Stomach (tissue), 9 donors: ENCODE data around the gene TMEM123. TPM values are rescaled to one million over a fixed set of nuclear protein-coding genes. Genes with fewer than 3 reads are reported as not detected.

Source experiments
- DNase-seq, 2 donors: peaks; one replicate each; pipeline versions ENCODE4 v3.0.0 to v3.0.0-alpha.2; 2013 to 2019
- H3K27ac ChIP-seq, 5 donors: fragments of 200-600 bp in 4 of 5; sonication (generic) in 4 of 5; one replicate each; pipeline ENCODE4 v1.5.1; 2013 to 2019; ENCODE audit warnings: mild to moderate bottlenecking in 1 of 5, moderate library complexity in 1 of 5
- H3K27me3 ChIP-seq, 3 donors: fragments of 200-600 bp; sonication (generic); one replicate each; pipeline ENCODE4 v1.5.1; 2017 to 2019; ENCODE audit warnings: mixed run types in 1 of 3
- H3K36me3 ChIP-seq, 4 donors: fragments of 200-600 bp; sonication (generic); 1 replicate in 3 of 4; 2 replicates in 1 of 4; pipeline ENCODE4 v1.5.1; 2016 to 2019
- H3K4me1 ChIP-seq, 4 donors: fragments of 200-600 bp; sonication (generic); one replicate each; pipeline ENCODE4 v1.5.1; 2016 to 2019
- H3K4me3 ChIP-seq, 4 donors: fragments of 200-600 bp; sonication (generic) in 3 of 4; one replicate each; pipeline ENCODE4 v1.5.1; 2016 to 2019; ENCODE audit warnings: mild to moderate bottlenecking in 1 of 4
- H3K9me3 ChIP-seq, 4 donors: fragments of 200-600 bp; sonication (generic); one replicate each; pipeline ENCODE4 v1.5.1; 2016 to 2019
- EP300 ChIP-seq: sonication (generic); formaldehyde crosslinking; IDR thresholded peaks from one replicate; pipeline ENCODE4 v1.6.1; 2017; ENCODE audit warnings: antibody characterized with exemption
- POLR2A ChIP-seq, 4 donors: fragments of 450-650 bp; IDR thresholded peaks; one replicate each; pipeline ENCODE4 v1.6.1; 2016; ENCODE audit warnings: antibody characterized with exemption in 4 of 4, control low read depth in 2 of 4, mild to moderate bottlenecking in 1 of 4, moderate library complexity in 1 of 4
- POLR2AphosphoS5 ChIP-seq, 3 donors: sonication (generic); formaldehyde crosslinking; IDR thresholded peaks; one replicate each; pipeline ENCODE4 v1.6.1; 2016; ENCODE audit warnings: antibody characterized with exemption in 3 of 3
- WGBS, 5 donors: extraction: QIAGEN DNeasy Blood & Tissue Kit in 3 of 5; methylation state at CpG; one replicate each; pipeline versions ENCODE4 v1.1.5 to v1.1.7; 2013 to 2018; 5-methylcytosine and 5-hydroxymethylcytosine counted together
- intact Hi-C: fragments of 100-400 bp; cut with DNase I; formaldehyde crosslinking; loops from one replicate; pipeline ENCODE4 v1.15.1; 2023; ENCODE audit warnings: low total_unique reads
- polyA plus RNA-seq, 3 donors: library from polyadenylated mRNA; stranded (reverse); fragments of 200-250 nt; gene quantifications; one replicate each; pipeline ENCODE4 v1.2.3, GENCODE V29; 2013
- total RNA-seq, 5 donors: library from RNA; depleted of rRNA; stranded (reverse); fragments of >200 nt; gene quantifications; one replicate each; pipeline versions ENCODE4 v1.1.0 to v1.2.3, GENCODE V29; 2014 to 2016
- TF ChIP-seq, protein P1 (sequence below), 7 experiments: fragments of 450-650 bp in 4 of 7; fragments of 200-600 bp in 3 of 7; sonication (generic) in 3 of 7; IDR thresholded peaks; one replicate each; pipeline ENCODE4 v1.5.1; 2016 to 2019; ENCODE audit warnings: antibody characterized with exemption in 7 of 7, control low read depth in 2 of 7, mild to moderate bottlenecking in 1 of 7
- donor health status: healthy with polysubstance abuse.
- donor health status: Bipolar disorder and iron deficiency.
- donor health status: healthy.

The TMEM123 gene
- total and polyA plus RNA-seq, 8 donors: 16.2 to 226 (median 51.6) TPM

GRCh38 chr11:102416976-102417375, 35.6 kb downstream of the TMEM123 start:
- Histone ChIP-seq H3K27ac (no peak overlapping the region), H3K4me3 (no peak overlapping the region), H3K27me3 (no peaks in the 10 kb centered on the region), H3K36me3 (peaks cover 0 to 5% (median 4%) of the 10 kb centered on the region in 4 donors), H3K4me1 (peaks cover 0 to 35% (median 9%) of the 10 kb centered on the region in 4 donors), H3K9me3 (peaks cover 0 to 9% (median 2%) of the 10 kb centered on the region in 4 donors)
- intact Hi-C loops: no loop called here
- DNase-seq: no peak
- TF ChIP-seq POLR2AphosphoS5 (IDR thresholded peaks at IDR 0.05): no peak
- TF ChIP-seq, protein P1, sequence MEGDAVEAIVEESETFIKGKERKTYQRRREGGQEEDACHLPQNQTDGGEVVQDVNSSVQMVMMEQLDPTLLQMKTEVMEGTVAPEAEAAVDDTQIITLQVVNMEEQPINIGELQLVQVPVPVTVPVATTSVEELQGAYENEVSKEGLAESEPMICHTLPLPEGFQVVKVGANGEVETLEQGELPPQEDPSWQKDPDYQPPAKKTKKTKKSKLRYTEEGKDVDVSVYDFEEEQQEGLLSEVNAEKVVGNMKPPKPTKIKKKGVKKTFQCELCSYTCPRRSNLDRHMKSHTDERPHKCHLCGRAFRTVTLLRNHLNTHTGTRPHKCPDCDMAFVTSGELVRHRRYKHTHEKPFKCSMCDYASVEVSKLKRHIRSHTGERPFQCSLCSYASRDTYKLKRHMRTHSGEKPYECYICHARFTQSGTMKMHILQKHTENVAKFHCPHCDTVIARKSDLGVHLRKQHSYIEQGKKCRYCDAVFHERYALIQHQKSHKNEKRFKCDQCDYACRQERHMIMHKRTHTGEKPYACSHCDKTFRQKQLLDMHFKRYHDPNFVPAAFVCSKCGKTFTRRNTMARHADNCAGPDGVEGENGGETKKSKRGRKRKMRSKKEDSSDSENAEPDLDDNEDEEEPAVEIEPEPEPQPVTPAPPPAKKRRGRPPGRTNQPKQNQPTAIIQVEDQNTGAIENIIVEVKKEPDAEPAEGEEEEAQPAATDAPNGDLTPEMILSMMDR (IDR thresholded peaks at IDR 0.05): no peak
- no peak for TF ChIP-seq POLR2A (IDR thresholded peaks at IDR 0.05)
- TF ChIP-seq EP300: no peak
- 86 to 97% (median 94%) methylated on average over 2 of the region's 2 CpGs for WGBS, 5 donors

- Histone ChIP-seq H3K36me3 (peaks cover 0 to 5% (median 2%) of the 10 kb centered on the region in 4 donors), H3K9me3 (peaks cover 0 to 9% (median 2%) of the 10 kb centered on the region in 4 donors), H3K27ac (no peak overlapping the region), H3K27me3 (no peaks in the 10 kb centered on the region), H3K4me1 (peaks cover 0 to 36% (median 12%) of the 10 kb centered on the region in 4 donors), H3K4me3 (no peak overlapping the region)
- DNase-seq: no peak
- WGBS, 5 donors: 43 to 69% (median 54%) methylated on average over 1 of the region's 1 CpG
- intact Hi-C loops: no loop called here
- no peak for TF ChIP-seq POLR2AphosphoS5 (IDR thresholded peaks at IDR 0.05)
- TF ChIP-seq, protein P1 (IDR thresholded peaks at IDR 0.05): no peak
- no peak for TF ChIP-seq POLR2A (IDR thresholded peaks at IDR 0.05)
- no peak for TF ChIP-seq EP300
Observed at GRCh38 chr11:102415304-102415916, 37.2 kb downstream of the TMEM123 start.

DNA sequence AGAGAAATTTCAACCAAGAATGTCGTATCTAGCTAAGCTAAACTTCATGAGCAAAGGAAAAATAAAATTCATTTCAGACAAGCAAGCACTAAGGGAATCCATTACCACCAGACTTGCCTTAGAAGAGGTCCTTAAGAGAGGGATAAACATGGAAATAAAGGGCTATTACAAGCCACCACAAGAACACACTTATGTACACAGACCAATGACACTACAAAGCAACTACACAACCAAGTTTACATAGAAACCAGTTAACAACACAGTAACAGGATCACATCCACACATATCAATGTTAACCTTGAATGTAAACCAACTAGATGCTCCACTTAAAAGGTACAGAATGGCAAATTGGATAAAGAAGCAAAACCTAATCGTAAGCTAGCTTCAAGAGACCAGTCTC, 38.0 kb downstream of the TMEM123 start:
- peaks cover 0 to 9% (median 2%) of the 10 kb centered on the region in 4 donors for H3K9me3 ChIP-seq
- no peak overlapping the region for H3K4me3 ChIP-seq
- DNase-seq: no peak
- H3K4me1 ChIP-seq: peaks cover 0 to 33% (median 8%) of the 10 kb centered on the region in 4 donors
- no peak overlapping the region for H3K27ac ChIP-seq
- intact Hi-C loops: no loop called here
- no peaks in the 10 kb centered on the region for H3K27me3 ChIP-seq
- WGBS, 5 donors: 91 to 98% (median 96%) methylated on average over 2 of the region's 2 CpGs
- TF ChIP-seq, protein P1 (IDR thresholded peaks at IDR 0.05): no peak
- TF ChIP-seq POLR2A (IDR thresholded peaks at IDR 0.05) (no peak), POLR2AphosphoS5 (IDR thresholded peaks at IDR 0.05) (no peak), EP300 (no peak)
- H3K36me3 ChIP-seq: peaks cover 0 to 5% (median 2%) of the 10 kb centered on the region in 4 donors

GRCh38 chr11:102413497-102413896, 39.1 kb downstream of the TMEM123 start:
- H3K36me3 ChIP-seq: peaks cover 0 to 7% (median 4%) of the 10 kb centered on the region in 4 donors
- H3K4me1 ChIP-seq: peaks cover 0 to 34% (median 9%) of the 10 kb centered on the region in 4 donors
- WGBS, 5 donors: 89 to 98% (median 92%) methylated on average over 2 to 4 of the region's 4 CpGs
- intact Hi-C loops: no loop called here
- peaks cover 0 to 9% (median 2%) of the 10 kb centered on the region in 4 donors for H3K9me3 ChIP-seq
- H3K27ac ChIP-seq: no peak overlapping the region
- TF ChIP-seq POLR2AphosphoS5 (IDR thresholded peaks at IDR 0.05): no peak
- TF ChIP-seq, protein P1 (IDR thresholded peaks at IDR 0.05): no peak
- TF ChIP-seq EP300: no peak
- TF ChIP-seq POLR2A (IDR thresholded peaks at IDR 0.05): no peak
- H3K4me3 ChIP-seq: no peak overlapping the region
- DNase-seq: no peak
- no peaks in the 10 kb centered on the region for H3K27me3 ChIP-seq
